Stimulated activated CD8-positive, alpha-beta memory T cell treated with anti-CD3 and anti-CD28 coated beads, Interleukin-4, amount 100 ng/mL, for 1 hour (primary cell): ENCODE results near the gene ELP1.
"Not testable (repeated sequence)": the region's sequence is repeated elsewhere in the genome, so short reads cannot be mapped to it uniquely, and the experiment has no call there.

Source experiments
- DNase-seq, 2 donors: peaks; one replicate each; pipeline ENCODE4 v3.0.0-alpha.2; 2020; ENCODE audit warnings: low read depth in 2 of 2, low spot score in 1 of 2

The ELP1 gene

GRCh38 chr9:108933718-108934322 lies at the start of gene ELP1:
Gene ELP1, minus strand, starts transcription at chr9:108934124. Its CDS starts 2,978 bp downstream, at chr9:108931146.
- peak; percentile 86 for DNase-seq

- DNase-seq = no peak
Measured at GRCh38 chr9:108980893-108981292, 47.0 kb upstream of the ELP1 start.

- no peak for DNase-seq
Measured at GRCh38 chr9:108978205-108978604, 44.3 kb upstream of the ELP1 start.

- no peak for DNase-seq
Measured at GRCh38 chr9:108973895-108974294, 40.0 kb upstream of the ELP1 start.

GRCh38 chr9:108972626-108973209 lies 38.8 kb upstream of the ELP1 start:
- no peak for DNase-seq

GRCh38 chr9:108972186-108972585 lies 38.3 kb upstream of the ELP1 start:
- no peak for DNase-seq

- not testable (repeated sequence) for DNase-seq
Measured at GRCh38 chr9:108971392-108971791, 37.5 kb upstream of the ELP1 start.

GRCh38 chr9:108967916-108968315 lies 34.0 kb upstream of the ELP1 start:
- no peak for DNase-seq

- no peak for DNase-seq
Measured at GRCh38 chr9:108963459-108964143, 29.7 kb upstream of the ELP1 start.

GRCh38 chr9:108961151-108961550 lies 27.2 kb upstream of the ELP1 start:
- DNase-seq = no peak

GRCh38 chr9:108960331-108960730 lies 26.4 kb upstream of the ELP1 start:
- no peak for DNase-seq

GRCh38 chr9:108956631-108957026 lies 22.7 kb upstream of the ELP1 start:
- no peak for DNase-seq

- DNase-seq = no peak
Measured at GRCh38 chr9:108956022-108956630, 22.2 kb upstream of the ELP1 start.

GRCh38 chr9:108953983-108954574 lies 20.2 kb upstream of the ELP1 start:
- DNase-seq = no peak

- no peak for DNase-seq
Measured at GRCh38 chr9:108951578-108951977, 17.7 kb upstream of the ELP1 start.

GRCh38 chr9:108950168-108950567 lies 16.2 kb upstream of the ELP1 start:
- no peak for DNase-seq

- no peak for DNase-seq
Measured at GRCh38 chr9:108939975-108940374, 6.1 kb upstream of the ELP1 start.

- no peak for DNase-seq
Measured at GRCh38 chr9:108937561-108938305, 3.8 kb upstream of the ELP1 start.

- DNase-seq = peak; percentile 53 to 64
Measured at GRCh38 chr9:108934323-108934893, 484 bp upstream of the ELP1 start, which contains the start of gene ABITRAM. Gene ABITRAM, plus strand, starts transcription at chr9:108934400. Its CDS starts 87 bp downstream, at chr9:108934487.

GRCh38 chr9:108933231-108933717 lies 650 bp downstream of the ELP1 start:
- no peak for DNase-seq
